DMS114 treated with DMSO at 0.1 percent for 48 hours (cell line): ENCODE data around the gene OR2AT4.
"Not testable (repeated sequence)": the region's sequence is repeated elsewhere in the genome, so short reads cannot be mapped to it uniquely, and the experiment has no call there.

ENCODE experiments used
- DNase-seq: peaks from one replicate; lab custom pipeline; 2025; ENCODE audit not compliant: unreplicated experiment; lab: John Stamatoyannopoulos, UW

OR2AT4 gene

DNA sequence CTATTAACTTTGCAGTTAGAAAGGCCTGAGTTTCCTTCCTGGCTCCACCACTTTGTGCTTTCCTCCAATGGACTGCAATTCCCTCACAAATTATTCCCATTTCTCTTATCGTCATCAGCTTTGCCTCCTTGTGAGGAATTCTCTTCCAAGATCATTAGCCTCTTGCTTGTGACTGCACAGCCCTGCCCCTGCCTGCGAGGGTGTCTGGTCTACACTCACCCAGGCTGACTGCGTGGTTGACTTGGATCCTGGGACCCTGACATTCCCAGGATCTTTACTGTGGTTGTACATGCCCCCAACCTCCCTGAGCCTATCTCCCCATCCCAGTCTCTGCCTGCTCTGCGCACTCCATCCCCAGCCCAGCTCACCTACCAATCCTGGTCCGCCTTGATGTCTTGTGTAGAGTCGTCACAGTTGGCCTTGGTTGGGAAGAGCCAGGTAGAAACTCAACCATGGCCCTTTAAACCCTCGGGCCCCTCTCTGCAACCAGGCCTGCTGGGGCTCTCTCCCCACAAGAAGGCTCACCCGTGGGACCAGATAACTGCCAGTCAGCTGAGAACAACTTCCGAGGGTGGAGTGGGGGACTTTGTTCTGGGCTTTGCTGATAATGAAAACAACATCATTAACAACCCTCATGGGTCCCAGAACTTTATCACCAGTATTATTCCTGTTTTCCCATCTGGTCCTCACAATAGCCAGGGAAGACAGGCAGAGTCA is at the start of gene OR2AT4:
OR2AT4 (minus strand) TSS at position 421 of the 717 bp plus-strand sequence.
- no peak for DNase-seq

DNA sequence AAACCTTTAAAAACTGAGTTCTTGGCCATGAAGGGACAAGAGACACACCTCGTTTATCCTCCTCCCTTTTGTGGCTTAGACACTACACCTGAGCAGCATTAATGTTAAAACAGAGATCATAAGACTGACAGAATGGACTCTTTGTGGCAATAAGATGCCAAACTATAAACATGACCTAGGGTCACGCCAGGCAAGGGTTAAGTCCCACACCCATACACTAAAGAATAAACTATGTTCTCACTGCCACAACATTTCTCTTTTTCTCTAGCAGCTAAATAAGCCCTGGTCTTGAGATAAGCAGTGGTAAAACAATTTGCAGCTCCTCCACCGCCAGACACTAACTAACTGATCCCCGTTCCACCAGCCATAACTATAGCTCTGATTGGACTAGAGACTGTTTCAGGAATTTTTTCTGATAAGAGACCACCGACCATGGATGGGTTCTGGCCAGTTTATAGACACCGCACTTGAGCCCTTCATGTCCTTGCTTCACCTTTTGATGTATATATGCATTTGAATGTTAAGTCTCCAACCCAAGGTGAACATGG is 49.4 kb upstream of the OR2AT4 start:
- DNase-seq: no peak

DNA sequence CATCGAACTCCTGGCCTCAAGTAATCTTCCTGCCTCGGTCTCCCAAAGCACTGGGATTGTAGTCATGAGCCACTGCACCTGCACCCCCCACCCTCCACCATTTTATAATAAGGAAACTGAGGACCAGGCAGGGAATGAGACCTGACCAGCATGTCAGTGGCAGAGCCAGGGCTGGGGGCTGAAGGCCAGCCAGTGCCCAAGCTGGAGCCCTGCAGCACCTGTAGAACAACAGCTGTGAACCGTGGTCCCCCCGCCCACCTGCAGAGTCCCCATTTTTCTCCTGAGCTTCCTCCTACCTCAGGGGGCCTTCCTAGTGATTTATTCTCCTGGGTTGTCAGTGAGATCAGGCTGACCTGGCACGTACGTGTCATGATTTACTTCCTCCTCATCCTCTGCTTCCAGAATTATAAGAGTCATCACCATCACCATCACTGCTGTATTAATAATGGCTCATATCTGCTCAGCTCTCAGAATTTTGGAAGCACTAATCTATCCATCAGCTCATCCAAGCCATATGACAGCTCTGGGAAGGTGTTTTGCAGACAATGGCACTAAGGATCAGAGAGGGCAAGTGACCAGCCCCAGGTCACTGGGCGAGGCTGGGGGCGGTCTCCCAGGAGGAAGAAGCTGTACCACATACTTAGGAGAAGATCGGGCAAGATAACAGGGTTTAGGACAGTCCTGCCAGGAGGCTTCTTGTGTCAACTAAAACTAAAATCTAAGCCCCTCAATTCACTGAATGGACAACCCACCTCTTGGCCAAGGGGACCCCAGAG is 48.7 kb upstream of the OR2AT4 start:
- DNase-seq: no peak

DNA sequence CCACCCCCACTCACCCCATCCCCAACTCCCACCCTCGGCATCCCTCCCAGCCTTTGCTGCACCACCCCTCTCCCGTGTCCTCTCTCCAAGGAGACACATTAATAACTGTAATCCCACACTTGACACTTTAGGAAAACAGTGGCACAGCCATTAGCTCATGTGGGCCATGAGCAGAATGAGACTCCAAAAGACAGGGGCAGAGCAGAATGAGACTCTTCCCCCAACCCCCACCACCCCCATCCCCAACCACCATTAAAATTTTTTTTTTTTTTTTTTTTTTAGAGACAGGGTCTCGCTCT is 48.0 kb upstream of the OR2AT4 start:
- DNase-seq: no peak

DNA sequence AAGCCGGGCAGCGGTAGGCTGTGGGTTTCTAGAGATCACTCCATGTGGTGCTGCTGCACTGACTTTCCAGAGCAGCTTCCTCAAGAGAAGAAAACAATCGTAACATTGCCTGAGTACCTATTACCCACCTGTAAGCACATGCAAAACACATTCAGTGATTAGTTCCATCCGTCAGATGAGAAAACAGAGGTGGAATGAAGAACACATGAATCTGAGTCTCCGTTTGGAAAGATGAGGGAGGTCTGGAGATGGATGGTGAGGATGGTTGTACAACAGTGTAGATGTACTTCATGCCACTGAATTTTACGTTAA is 46.7 kb upstream of the OR2AT4 start:
- no peak for DNase-seq

DNA sequence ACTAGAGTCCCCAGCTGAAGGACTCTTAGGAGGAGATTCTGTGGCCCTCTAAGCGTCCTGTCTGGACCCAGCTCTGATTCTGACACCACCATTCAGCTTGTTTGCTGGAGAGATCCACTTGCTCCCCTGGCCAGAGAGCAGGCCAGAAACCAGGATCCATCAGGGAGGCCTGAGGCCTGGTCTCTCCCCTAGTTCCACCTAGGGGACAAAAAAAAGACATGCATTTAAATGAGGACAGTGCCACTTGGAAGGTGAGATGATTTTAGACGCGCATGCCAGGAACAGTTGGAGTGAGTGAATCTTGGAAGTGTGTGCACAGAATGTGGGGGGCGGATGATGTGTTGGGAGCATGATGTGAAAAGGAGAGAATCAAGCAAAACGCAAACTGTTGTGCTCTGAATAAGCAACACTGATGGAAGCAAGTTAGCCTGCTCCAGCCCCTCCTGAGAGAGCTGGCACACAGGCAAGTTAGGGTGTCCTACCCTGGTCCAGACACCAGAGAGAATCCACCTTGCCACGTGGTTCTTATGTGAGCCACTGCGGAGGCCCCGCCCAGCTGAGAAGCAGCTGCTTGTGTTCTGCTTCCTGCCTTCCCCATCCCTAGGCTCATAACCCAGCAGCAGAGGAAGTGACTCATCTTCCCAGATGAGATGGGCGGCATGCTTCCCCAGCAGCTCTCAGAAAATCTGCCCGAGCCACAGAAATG is 46.2 kb upstream of the OR2AT4 start:
- no peak for DNase-seq

DNA sequence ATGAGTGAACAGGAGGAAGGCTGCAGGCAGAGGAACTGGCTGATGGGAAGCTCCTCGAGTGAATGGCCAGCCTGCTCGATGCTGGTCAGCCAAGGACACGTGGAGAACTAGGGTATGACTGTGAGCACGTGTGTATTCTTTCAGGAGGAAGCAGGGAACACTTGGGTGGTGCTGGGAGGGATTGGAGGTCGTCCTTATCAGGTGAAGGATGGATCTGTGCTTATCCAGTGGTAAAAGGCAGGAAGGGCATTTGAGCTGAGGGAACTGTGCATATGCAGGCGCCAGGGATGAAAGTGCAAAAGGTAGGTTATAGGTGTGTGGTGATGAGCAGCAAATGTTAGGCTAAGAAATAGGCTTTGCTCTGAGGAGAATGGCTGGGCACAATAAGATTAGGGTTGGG is 44.5 kb upstream of the OR2AT4 start:
- no peak for DNase-seq

DNA sequence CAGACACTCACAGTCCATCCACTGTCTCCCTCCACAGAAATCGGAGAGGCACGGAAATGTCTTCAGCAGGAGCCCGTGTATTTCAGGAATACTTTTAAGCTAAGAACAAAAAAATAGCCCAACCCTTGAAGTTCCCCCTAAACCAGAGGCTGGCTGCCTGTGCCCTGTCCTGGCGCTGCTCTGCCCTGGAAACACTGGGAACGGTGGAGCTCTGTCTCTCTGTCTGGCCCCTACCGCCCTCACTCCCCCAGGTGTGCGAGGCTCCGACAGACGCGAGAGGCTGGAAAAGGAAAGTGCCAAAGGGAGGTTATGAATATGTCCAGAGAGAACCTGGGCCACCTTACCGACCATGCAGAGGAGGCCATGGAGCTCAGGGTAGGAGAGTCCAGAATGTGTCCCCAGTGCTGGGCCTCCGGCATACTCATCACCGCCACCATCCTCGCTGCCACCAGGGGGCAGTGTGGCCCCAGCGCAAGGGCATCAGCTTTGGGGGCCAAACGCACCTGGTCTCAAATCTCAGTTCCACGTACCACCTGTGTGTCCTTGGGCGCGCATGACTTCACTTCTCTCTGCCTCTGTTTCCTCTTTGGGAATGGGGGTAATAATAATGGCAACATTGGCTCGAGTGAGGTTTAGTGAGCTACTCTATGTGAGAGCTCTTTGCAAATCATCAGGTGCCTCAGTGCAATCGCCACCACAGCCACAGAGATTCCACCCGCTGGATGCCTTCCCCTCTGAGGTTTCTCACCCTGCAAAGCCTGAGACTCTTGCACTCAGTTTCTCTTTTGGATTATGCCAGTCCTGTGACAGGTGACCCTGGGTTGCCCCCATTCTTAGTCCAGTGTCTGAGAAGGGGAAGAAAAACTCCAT is 43.8 kb upstream of the OR2AT4 start:
- DNase-seq: no peak

DNA sequence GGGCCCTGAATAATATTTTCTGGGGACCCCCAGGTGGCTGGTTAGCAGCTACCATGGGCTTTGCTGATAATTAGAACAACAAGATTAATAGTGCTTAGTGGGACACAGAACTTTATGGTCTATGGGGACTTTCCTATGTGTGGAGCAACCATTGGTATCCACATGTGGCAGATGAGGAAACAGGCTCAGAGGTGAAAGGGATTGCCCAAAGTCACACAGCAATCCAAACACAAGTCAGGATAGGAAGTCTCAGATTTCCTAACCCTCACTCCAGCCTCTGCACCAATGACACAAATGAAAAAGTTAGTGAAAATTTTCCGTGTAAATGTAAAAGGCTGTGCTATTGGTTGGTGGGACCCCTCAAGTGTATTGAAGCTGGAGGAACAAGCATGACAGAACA is 39.0 kb upstream of the OR2AT4 start:
- no peak for DNase-seq

DNA sequence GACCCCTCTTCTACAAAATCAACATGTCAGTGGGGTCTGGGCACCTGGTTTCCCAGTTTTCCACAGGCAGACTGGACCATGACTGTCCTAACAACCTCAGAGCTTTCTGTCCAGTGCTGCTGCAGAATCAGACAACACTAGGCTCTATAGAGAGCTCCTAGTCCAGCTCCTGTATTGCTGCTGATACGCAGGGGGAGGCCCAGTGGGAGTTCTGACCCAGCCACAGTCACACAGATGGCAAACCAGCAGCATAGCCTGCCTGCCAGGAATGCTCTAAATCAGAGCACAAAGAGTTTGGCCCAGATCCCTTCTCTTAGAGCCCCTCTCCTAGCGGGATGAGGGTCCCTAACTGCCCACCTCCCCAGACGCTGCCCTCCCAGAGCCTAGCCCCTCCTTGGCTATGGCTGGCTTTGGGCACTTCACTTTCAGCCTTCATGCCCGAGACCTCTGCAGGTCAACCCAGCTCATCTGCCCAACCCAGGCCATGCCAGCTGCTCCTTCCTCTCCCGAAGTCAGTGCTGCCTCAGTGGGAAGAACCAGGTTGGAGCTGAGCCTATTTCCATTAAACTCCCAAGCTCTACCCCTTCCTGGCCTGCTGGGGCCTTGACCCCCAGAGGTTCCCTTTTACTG is 38.5 kb upstream of the OR2AT4 start:
- no peak for DNase-seq

DNA sequence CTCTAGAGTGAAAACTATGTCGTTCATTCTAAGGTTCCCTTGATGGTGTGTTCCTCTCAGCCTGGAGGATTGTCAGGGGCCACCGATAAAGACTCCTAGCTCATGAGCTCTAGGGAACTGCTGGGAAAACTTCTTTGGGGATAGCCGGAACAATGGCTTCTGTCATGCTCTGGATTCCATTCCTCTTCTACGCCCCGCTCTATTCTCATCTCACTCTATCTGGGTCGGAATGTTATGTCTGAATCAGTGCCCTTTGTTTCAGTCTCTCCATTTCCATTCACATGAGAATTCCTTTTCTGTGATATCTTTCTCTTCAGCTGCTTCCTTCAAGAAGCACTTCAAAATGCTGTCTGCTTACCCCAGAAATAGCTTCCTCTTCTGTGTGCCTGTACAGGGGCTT is 37.3 kb upstream of the OR2AT4 start:
- DNase-seq: no peak

DNA sequence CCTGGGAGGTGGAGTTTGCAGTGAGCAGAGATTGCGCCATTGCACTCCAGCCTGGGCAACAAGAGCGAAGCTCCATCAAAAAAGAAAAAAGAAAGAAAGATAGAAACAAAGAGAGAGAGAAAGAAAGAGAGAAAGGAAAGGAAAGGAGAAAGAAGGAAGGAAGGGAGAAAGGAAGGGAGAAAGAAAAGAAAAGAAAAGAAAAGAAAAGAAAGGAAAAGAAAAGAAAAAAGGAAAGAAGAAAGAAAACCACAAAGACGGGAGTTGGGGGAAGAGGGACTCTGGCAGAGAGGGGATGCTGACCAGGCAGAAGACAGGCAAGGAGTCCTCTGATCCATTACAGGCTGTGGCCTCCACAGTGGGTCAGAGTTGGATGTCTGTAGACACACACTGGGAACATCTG is 35.4 kb upstream of the OR2AT4 start:
- DNase-seq: no peak

DNA sequence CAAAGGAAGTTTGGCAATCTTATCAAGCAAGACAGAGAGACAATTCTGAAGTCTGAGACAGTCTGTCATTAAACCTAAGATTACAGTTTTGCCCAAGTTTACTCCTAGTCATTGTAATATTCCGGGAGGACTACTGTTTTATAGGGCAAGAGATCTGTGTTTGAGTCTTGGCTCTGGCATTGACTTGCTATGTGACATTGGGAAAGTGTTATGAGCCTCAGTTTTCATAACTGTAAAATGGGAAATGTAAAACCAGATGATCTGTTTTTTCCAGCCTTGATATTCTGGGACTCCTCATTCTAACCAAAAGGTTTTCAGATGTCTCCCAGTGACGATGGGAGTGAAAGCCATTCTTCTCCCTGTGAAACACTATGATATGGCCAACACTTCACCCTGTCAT is 29.9 kb upstream of the OR2AT4 start:
- no peak for DNase-seq

DNA sequence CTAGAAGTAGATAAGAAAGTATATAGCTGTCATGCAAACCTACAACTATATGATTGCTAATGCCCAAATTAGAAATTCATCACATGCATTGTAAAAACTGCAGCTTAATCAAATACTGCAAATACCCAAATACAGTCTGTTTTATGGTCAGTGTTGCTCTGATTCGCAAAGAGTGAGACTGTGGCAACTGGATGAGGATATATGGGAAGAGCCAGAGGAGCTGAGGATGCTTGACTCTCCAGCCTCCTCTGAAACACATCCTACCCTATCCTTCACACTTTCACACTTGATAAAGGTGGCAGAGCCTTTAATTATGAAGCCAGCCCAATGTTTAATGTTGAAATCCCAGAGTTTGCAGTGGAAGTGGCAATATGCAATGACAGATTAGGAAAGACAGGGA is 21.9 kb upstream of the OR2AT4 start:
- DNase-seq: no peak

DNA sequence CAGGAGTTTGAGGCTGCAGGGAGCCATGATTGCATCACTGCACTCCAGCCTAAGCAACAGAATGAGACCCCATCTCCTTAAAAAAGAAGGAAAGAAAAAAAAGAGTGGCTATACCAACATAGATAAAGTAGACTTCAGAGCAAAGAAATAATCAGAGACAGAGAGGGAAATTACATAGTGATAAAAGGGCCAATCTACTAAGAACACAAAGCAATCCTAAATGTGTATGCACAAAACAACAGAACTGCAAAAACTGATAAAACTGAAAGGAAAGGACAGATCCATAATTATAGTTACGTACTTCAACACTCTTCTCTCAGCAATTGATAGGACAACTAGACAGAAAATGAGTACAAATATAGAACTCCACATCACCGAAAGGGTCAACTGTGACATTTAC is 17.8 kb upstream of the OR2AT4 start:
- DNase-seq: no peak

DNA sequence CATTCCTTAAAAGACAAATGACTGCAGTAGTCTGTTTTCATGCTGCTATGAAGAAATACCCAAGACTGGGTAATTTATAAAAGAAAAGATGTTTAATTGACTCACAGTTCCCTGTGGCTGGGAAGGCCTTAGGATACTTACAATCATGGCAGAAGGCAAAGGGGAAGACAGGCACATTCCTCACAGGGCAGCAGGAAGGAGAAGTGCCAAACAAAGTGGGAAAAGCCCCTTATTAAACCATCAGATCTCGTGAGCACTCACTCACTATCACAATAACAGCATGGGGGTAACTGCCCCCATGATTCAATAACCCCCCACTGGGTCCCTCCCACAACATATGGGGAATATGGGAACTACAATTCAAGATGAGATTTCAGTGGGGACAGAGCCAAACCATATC is 16.4 kb upstream of the OR2AT4 start:
- no peak for DNase-seq

DNA sequence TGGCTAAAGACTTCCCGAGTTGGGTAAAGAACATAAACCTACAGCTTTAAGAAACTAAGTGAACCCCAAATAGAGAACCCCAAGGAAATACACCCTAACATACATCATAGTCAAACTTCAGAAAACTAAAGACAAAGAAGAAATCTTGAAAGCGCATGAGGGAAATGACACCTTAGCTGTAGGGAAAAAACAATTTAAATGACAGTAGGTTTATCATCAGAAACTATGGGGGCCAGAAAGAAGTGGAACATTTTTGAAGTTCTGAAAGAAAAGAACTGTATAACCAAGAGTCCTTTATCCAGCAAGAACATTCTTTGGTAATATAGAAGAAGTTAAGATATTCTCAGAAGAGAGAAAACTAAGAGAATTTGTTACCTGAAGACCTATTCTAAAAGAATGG is 15.5 kb upstream of the OR2AT4 start:
- no peak for DNase-seq

DNA sequence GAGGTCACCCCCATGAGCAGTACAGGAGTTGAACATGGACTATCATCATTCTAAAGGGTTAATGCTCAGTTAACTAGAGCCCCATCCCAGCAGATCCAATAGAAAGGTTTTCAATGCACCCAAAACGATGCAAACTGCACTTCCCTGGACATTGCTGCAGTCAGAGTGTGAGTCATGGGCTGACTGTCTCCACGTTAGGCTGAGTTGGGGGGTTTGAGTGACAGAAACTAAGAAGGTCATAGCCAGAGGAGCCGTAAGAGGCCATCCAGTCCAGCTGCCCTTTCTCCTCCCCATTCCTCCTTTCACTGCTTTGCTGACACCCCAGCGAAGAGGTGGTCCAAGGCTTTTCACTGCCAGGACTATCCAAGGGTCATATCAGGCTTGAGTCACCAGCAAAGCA is 10.5 kb upstream of the OR2AT4 start:
- DNase-seq: no peak

DNA sequence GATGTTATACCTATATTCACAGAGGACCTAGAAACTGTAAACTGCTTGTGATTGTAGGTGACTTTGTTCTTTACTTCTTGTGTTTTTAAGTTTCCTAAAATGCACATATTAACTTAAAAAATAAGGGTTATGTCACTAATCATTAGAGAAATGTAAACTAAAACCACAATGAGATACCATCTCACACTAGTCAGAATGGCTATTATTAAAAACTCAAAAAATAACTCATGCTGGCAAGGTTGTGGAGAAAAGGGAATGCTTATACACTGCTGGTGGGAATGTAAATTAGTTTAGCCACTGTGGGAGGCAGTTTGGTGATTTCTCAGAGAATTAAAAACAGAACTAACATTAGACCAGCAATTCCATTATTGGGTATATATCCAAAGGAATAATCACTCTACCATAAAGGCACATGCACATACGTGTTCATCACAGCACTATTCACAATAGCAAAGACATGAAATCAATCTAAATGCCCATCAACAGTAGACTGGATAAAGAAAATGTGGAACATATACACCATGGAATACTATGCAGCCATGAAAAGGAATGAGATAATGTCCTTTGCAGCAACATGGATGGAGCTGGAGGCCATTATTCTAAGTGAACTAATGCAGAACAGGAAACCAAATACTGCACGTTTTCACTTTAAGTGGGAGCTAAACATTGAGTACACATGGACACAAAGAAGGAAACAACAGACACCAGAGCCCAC is 9.4 kb upstream of the OR2AT4 start:
- DNase-seq: not testable (repeated sequence)

DNA sequence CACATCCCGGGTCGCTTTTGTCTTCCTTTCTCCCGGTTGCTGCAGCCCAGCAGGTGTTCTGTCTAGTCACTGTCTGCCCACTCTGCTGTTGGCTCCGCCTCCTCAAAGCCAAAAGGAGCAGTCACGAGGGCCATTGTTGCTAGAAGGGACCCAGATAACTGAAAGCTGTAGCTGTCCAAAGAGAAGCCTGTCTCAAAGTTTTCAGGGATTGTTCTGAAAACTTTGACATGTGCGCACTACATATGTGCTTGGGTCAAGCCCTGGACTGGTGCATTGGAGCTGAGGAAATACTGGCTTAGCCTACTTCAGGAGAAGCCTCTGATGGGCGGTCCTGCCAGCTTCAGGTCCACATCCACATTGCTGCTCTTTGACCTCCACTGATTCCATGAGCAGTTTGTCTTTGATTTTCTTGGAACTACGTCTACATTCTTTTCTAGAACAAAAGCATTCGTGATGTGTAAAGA is 8.8 kb upstream of the OR2AT4 start:
- no peak for DNase-seq
